ENCODE results near the gene ANXA1. TPM values are rescaled to one million over a fixed set of nuclear protein-coding genes. Genes with fewer than 3 reads are reported as not detected.

Gene ANXA1
- total and polyA plus RNA-seq, 5 donors, result 46.7 to 139 (median 94.3) TPM

- ATAC-seq (no peak), DNase-seq (no peak)
- H3K9me3 ChIP-seq (ENCODE audit: control insufficient read depth, low read length), result no peaks in the 10 kb centered on the region
- no peak overlapping the region for H3K4me3 ChIP-seq (ENCODE audit: low read length)
- no peaks in the 10 kb centered on the region for H3K27me3 ChIP-seq (ENCODE audit: control insufficient read depth, insufficient read depth)
- 27% methylated on average over 2 of the region's 2 CpGs for WGBS
- H3K4me1 ChIP-seq (ENCODE audit: control insufficient read depth, insufficient read depth, low read length), result no peaks in the 10 kb centered on the region
- H3K27ac ChIP-seq (ENCODE audit: low read length), result no peak overlapping the region
- intact Hi-C loops (cut with DNase I), result no loop called here
These were observed 61.6 kb downstream of the ANXA1 start for GRCh38 chr9:73213300-73213699.

GRCh38 chr9:73215249-73215648, 63.6 kb downstream of the ANXA1 start:
- Histone ChIP-seq H3K9me3 (ENCODE audit: control insufficient read depth, low read length) (no peaks in the 10 kb centered on the region), H3K4me1 (ENCODE audit: control insufficient read depth, insufficient read depth, low read length) (no peaks in the 10 kb centered on the region), H3K27ac (ENCODE audit: low read length) (no peak overlapping the region), H3K4me3 (ENCODE audit: low read length) (no peak overlapping the region), H3K27me3 (ENCODE audit: control insufficient read depth, insufficient read depth) (no peaks in the 10 kb centered on the region)
- intact Hi-C loops (cut with DNase I), result no loop called here
- DNase-seq (no peak), ATAC-seq (no peak)
- 44% methylated on average over 3 of the region's 3 CpGs for WGBS

GRCh38 chr9:73216100-73216499, 64.4 kb downstream of the ANXA1 start:
- no peak overlapping the region for H3K4me3 ChIP-seq (ENCODE audit: low read length)
- DNase-seq (no peak), ATAC-seq (no peak)
- intact Hi-C loops (cut with DNase I), result no loop called here
- H3K9me3 ChIP-seq (ENCODE audit: control insufficient read depth, low read length), result no peaks in the 10 kb centered on the region
- no peaks in the 10 kb centered on the region for H3K4me1 ChIP-seq (ENCODE audit: control insufficient read depth, insufficient read depth, low read length)
- no peak overlapping the region for H3K27ac ChIP-seq (ENCODE audit: low read length)
- no peaks in the 10 kb centered on the region for H3K27me3 ChIP-seq (ENCODE audit: control insufficient read depth, insufficient read depth)

Other genes starting within 250 kb of the ANXA1 start
- gene ALDH1A1, start 198.8 kb upstream of the ANXA1 start, total RNA-seq, result 10 to 100 TPM; 35.3 to 44.1 (median 39.4) TPM
- 56.7 TPM for gene ALDH1A1, start 198.8 kb upstream of the ANXA1 start, polyA plus RNA-seq

Data from right cardiac atrium (tissue), 5 donors.